Hepatic stellate cell (primary cell): ENCODE measurements around the gene TARBP2.

Experiments used
- DNase-seq: peaks from one replicate; pipeline ENCODE4 v3.0.0; 2011; ENCODE audit warnings: low spot score

Gene TARBP2

GRCh38 chr12:53495903-53496751 lies 5.0 kb upstream of the TARBP2 start:
- DNase-seq = peak; percentile 81

GRCh38 chr12:53496752-53497032 lies 4.4 kb upstream of the TARBP2 start:
- DNase-seq = no peak

GRCh38 chr12:53497461-53497860 lies 3.6 kb upstream of the TARBP2 start:
- DNase-seq = no peak

- DNase-seq = no peak
Observed at GRCh38 chr12:53498235-53498630, 2.9 kb upstream of the TARBP2 start.

GRCh38 chr12:53499266-53500141 lies 1.6 kb upstream of the TARBP2 start, which contains the start of gene MAP3K12:
Gene MAP3K12 (minus strand): TSS chr12:53499458. CDS start chr12:53487391, 12,067 bp downstream.
- peak; percentile 71 for DNase-seq

GRCh38 chr12:53500142-53500775 lies 824 bp upstream of the TARBP2 start:
- DNase-seq = no peak

- DNase-seq = no peak
Observed at GRCh38 chr12:53501615-53502181, 615 bp downstream of the TARBP2 start.

- peak; percentile 60 for DNase-seq
Observed at GRCh38 chr12:53502331-53502730, 1.2 kb downstream of the TARBP2 start.

- DNase-seq = no peak
Observed at GRCh38 chr12:53502983-53503728, 2.1 kb downstream of the TARBP2 start.

GRCh38 chr12:53504004-53504920 lies 3.2 kb downstream of the TARBP2 start:
- DNase-seq = no peak

GRCh38 chr12:53505086-53505485 lies 4.0 kb downstream of the TARBP2 start:
- peak; percentile 53 for DNase-seq

GRCh38 chr12:53505555-53506449 lies 4.7 kb downstream of the TARBP2 start:
- no peak for DNase-seq

GRCh38 chr12:53506450-53506785 lies 5.3 kb downstream of the TARBP2 start:
- DNase-seq = no peak

GRCh38 chr12:53506881-53507602 lies 6.0 kb downstream of the TARBP2 start, which contains the start of gene NPFF:
Gene NPFF (minus strand): TSS chr12:53507484. CDS start chr12:53507474, 10 bp downstream.
- DNase-seq = no peak

- DNase-seq = no peak
Observed at GRCh38 chr12:53507603-53507885, 6.5 kb downstream of the TARBP2 start.

GRCh38 chr12:53508534-53509170 lies 7.6 kb downstream of the TARBP2 start:
- DNase-seq = peak; percentile 76

GRCh38 chr12:53510181-53510812 lies 9.2 kb downstream of the TARBP2 start:
- no peak for DNase-seq
